ENCODE results near the gene ACOXL. TPM values are rescaled to one million over a fixed set of nuclear protein-coding genes. Genes with fewer than 3 reads are reported as not detected.

Gene ACOXL
- total and polyA plus RNA-seq, 2 experiments from 2014 or later: not detected

DNA sequence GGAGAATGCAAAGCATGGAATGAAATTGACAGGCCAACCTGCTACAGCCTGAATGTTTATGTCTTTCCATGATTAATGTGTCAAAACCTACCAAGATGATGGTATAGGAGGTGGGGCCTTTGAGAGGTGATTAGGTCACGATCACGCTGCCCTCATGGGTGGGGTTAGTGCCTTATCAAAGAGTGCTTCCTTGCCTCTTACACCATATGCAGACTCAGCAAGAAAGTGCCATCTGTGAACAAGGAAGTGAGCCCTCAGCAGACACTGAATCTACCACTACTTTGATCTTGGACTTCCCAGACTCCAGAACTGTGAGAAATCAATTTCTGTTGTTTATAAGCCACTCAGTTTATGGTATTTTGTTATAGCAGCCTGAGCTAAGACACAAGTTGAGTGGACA is 240.9 kb downstream of the ACOXL start:
- in situ Hi-C loops (cut with MboI): no loop called here
- H3K9ac ChIP-seq: no peak overlapping the region
- no peaks in the 10 kb centered on the region for H3K36me3 ChIP-seq (ENCODE audit: low read depth)
- no peak overlapping the region for H3K4me3 ChIP-seq
- H4K20me1 ChIP-seq (ENCODE audit: insufficient read depth): no peaks in the 10 kb centered on the region
- TF ChIP-seq EZH2phosphoT487 (IDR thresholded peaks at IDR 0.05; ENCODE audit: insufficient read depth, low read depth) (no peak), EZH2 (IDR thresholded peaks at IDR 0.05; ENCODE audit: insufficient read depth, poor library complexity, severe bottlenecking) (no peak)
- H3K27me3 ChIP-seq (replicated peaks; ENCODE audit: insufficient read depth): peaks cover 43% of the 10 kb centered on the region
- DNase-seq: no peak
- no peaks in the 10 kb centered on the region for H3K9me2 ChIP-seq (ENCODE audit: insufficient read depth)
- H3K4me1 ChIP-seq (ENCODE audit: insufficient read depth): no peaks in the 10 kb centered on the region
- H3K4me2 ChIP-seq (ENCODE audit: unreplicated experiment): no peak overlapping the region
- no peaks in the 10 kb centered on the region for H3K79me2 ChIP-seq (ENCODE audit: insufficient read depth)
- no peak overlapping the region for H2AFZ ChIP-seq
- no peak overlapping the region for H3K27ac ChIP-seq
- no peaks in the 10 kb centered on the region for H3K9me3 ChIP-seq (ENCODE audit: low read depth)
- H3F3A ChIP-seq (ENCODE audit: insufficient read depth): no peaks in the 10 kb centered on the region
- WGBS, 2 experiments (ENCODE audit: low coverage in 1 of 2, low lambda C conversion rate in 2 of 2, missing lambda C conversion rate in 2 of 2): 32 to 61% methylated on average over 2 of the region's 2 CpGs

- in situ Hi-C loops (cut with MboI): no loop called here
- H3K9me2 ChIP-seq (ENCODE audit: insufficient read depth): no peaks in the 10 kb centered on the region
- WGBS, 2 experiments (ENCODE audit: low coverage in 1 of 2, low lambda C conversion rate in 2 of 2, missing lambda C conversion rate in 2 of 2): 25 to 26% methylated on average over 4 of the region's 4 CpGs
Observed at GRCh38 chr2:110977403-110977802, 245.0 kb downstream of the ACOXL start.

DNA sequence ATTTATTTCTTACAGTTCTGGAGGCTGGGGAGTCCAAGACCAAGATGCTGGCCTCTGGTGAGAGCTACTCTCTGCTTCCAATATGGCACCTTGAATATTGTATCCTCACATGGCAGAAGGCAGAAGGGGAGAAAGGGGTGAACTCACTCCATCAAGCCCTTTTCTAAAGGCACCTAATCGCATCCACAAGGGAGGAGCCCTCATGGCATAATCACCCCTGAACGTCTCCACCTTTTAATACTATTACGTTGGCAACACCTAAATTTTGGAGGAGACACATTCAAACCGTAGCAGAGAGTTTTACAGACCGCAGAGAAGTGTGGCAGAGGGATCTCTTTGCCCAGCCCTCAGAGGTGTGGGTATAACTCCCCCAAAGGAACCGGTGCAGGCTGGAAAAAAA is 245.8 kb downstream of the ACOXL start:
- Histone ChIP-seq H3K9me2 (ENCODE audit: insufficient read depth) (no peaks in the 10 kb centered on the region), H3K27ac (no peak overlapping the region), H3K4me1 (ENCODE audit: insufficient read depth) (no peaks in the 10 kb centered on the region), H3K4me3 (no peak overlapping the region), H2AFZ (no peak overlapping the region), H3K9me3 (ENCODE audit: low read depth) (no peaks in the 10 kb centered on the region), H3K4me2 (ENCODE audit: unreplicated experiment) (no peak overlapping the region), H3K9ac (no peak overlapping the region), H3K27me3 (replicated peaks; ENCODE audit: insufficient read depth) (peaks cover 26% of the 10 kb centered on the region), H3K36me3 (ENCODE audit: low read depth) (no peaks in the 10 kb centered on the region), H3F3A (ENCODE audit: insufficient read depth) (no peaks in the 10 kb centered on the region), H3K79me2 (ENCODE audit: insufficient read depth) (no peaks in the 10 kb centered on the region), H4K20me1 (ENCODE audit: insufficient read depth) (no peaks in the 10 kb centered on the region)
- no peak for TF ChIP-seq EZH2 (IDR thresholded peaks at IDR 0.05; ENCODE audit: insufficient read depth, poor library complexity, severe bottlenecking)
- TF ChIP-seq EZH2phosphoT487 (IDR thresholded peaks at IDR 0.05; ENCODE audit: insufficient read depth, low read depth): no peak
- WGBS, 2 experiments (ENCODE audit: low coverage in 1 of 2, low lambda C conversion rate in 2 of 2, missing lambda C conversion rate in 2 of 2): 46 to 54% methylated on average over 6 of the region's 6 CpGs
- in situ Hi-C loops (cut with MboI): no loop called here
- DNase-seq: no peak

More at GRCh38 chr2:110977403-110977802, 245.0 kb downstream of the ACOXL start:
- Histone ChIP-seq H3K4me1 (ENCODE audit: insufficient read depth) (no peaks in the 10 kb centered on the region), H3F3A (ENCODE audit: insufficient read depth) (no peaks in the 10 kb centered on the region), H3K27me3 (replicated peaks; ENCODE audit: insufficient read depth) (peaks cover 26% of the 10 kb centered on the region), H3K9ac (no peak overlapping the region), H4K20me1 (ENCODE audit: insufficient read depth) (no peaks in the 10 kb centered on the region), H3K79me2 (ENCODE audit: insufficient read depth) (no peaks in the 10 kb centered on the region), H3K4me2 (ENCODE audit: unreplicated experiment) (no peak overlapping the region), H2AFZ (no peak overlapping the region), H3K36me3 (ENCODE audit: low read depth) (no peaks in the 10 kb centered on the region), H3K9me3 (ENCODE audit: low read depth) (no peaks in the 10 kb centered on the region), H3K4me3 (no peak overlapping the region), H3K27ac (no peak overlapping the region)
- no peak for DNase-seq
- TF ChIP-seq EZH2 (IDR thresholded peaks at IDR 0.05; ENCODE audit: insufficient read depth, poor library complexity, severe bottlenecking) (no peak), EZH2phosphoT487 (IDR thresholded peaks at IDR 0.05; ENCODE audit: insufficient read depth, low read depth) (no peak)

DNA sequence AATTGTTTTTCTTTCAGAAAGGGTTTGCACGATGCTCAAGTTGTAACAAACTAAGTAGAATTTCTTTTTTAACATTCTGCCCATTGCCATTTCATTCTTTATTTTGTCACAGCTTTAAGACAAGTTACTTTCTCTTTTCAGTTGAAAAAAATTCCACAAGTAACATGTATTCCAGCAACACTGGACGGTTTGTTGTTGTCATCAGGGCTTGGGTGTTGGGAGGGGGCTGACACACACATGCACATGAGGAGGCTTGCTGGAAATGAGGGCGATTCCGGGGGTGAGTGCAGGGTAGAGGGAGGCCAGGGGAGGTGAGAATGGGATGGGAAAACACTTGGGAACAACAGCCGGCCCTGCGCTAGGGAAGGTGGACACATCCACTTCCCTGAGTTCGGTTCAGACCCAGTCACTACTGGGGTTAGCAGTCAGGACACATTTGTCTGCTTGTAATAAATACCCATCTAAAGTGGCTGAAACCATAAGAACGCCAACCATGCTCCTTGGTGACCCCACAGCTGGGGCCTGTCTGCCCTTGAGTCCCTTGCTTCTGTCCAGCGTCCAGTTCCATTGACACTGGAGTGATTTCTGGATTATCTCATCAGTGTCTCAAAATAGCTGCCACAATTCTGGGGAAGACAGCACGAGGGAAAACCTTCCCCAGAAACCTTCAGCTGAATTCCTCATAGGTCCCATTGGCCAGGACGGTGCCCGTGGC is 246.5 kb downstream of the ACOXL start:
- Histone ChIP-seq H4K20me1 (ENCODE audit: insufficient read depth) (no peaks in the 10 kb centered on the region), H3K4me2 (ENCODE audit: unreplicated experiment) (no peak overlapping the region), H3K27me3 (replicated peaks; ENCODE audit: insufficient read depth) (peaks cover 26% of the 10 kb centered on the region), H3K4me1 (ENCODE audit: insufficient read depth) (no peaks in the 10 kb centered on the region), H3F3A (ENCODE audit: insufficient read depth) (no peaks in the 10 kb centered on the region), H3K79me2 (ENCODE audit: insufficient read depth) (no peaks in the 10 kb centered on the region), H3K9me3 (ENCODE audit: low read depth) (no peaks in the 10 kb centered on the region), H3K36me3 (ENCODE audit: low read depth) (no peaks in the 10 kb centered on the region), H3K9me2 (ENCODE audit: insufficient read depth) (no peaks in the 10 kb centered on the region), H3K27ac (no peak overlapping the region), H3K9ac (no peak overlapping the region), H3K4me3 (no peak overlapping the region), H2AFZ (no peak overlapping the region)
- 49 to 56% methylated on average over 12 of the region's 12 CpGs for WGBS, 2 experiments (ENCODE audit: low coverage in 1 of 2, low lambda C conversion rate in 2 of 2, missing lambda C conversion rate in 2 of 2)
- DNase-seq: no peak
- in situ Hi-C loops (cut with MboI): no loop called here
- TF ChIP-seq EZH2phosphoT487 (IDR thresholded peaks at IDR 0.05; ENCODE audit: insufficient read depth, low read depth) (no peak), EZH2 (IDR thresholded peaks at IDR 0.05; ENCODE audit: insufficient read depth, poor library complexity, severe bottlenecking) (no peak)
